Activated T-cell treated with anti-CD3 and anti-CD28 coated beads, Interleukin-2, amount 50 U/mL, for 72 hours (primary cell): ENCODE data around the gene GPHB5. TPM values are rescaled to one million over a fixed set of nuclear protein-coding genes. Genes with fewer than 3 reads are reported as not detected.

Experiments
- ATAC-seq, 2 donors: fragments of 150-1000 bp; cut with Tn5 transposase; replicated peaks in 1 of 2; 2 replicates each; pipeline ENCODE4 v1.10.0; 2021; ENCODE audit warnings: moderate library complexity in 2 of 2, mild to moderate bottlenecking in 1 of 2
- DNase-seq, 2 donors: peaks; one replicate each; pipeline ENCODE4 v3.0.0; 2021 to 2022; ENCODE audit warnings: mixed read lengths in 1 of 2
- H3K27ac Mint-ChIP-seq: one replicate; pipeline ENCODE4 v1.8.0; 2022; ENCODE audit warnings: mild to moderate bottlenecking, moderate library complexity, mixed read lengths
- H3K27me3 Mint-ChIP-seq: one replicate; pipeline ENCODE4 v1.8.0; 2022; ENCODE audit warnings: low read depth, mixed read lengths
- H3K36me3 Mint-ChIP-seq, 2 donors: one replicate each; pipeline ENCODE4 v1.8.0; 2022; ENCODE audit warnings: mixed read lengths in 2 of 2, mild to moderate bottlenecking in 1 of 2; ENCODE audit not compliant: insufficient read depth in 2 of 2
- H3K4me1 Mint-ChIP-seq: one replicate; pipeline ENCODE4 v1.8.0; 2022; ENCODE audit warnings: low read depth, mixed read lengths
- H3K4me3 Mint-ChIP-seq, 2 donors: one replicate each; pipeline ENCODE4 v1.8.0; 2022; ENCODE audit warnings: mild to moderate bottlenecking in 2 of 2, mixed read lengths in 2 of 2, moderate library complexity in 2 of 2
- H3K9me3 Mint-ChIP-seq, 2 donors: one replicate each; pipeline ENCODE4 v1.8.0; 2022; ENCODE audit warnings: mixed read lengths in 2 of 2
- total RNA-seq, 2 donors: library from RNA; stranded (reverse); gene quantifications; one replicate each; pipeline ENCODE4 v1.2.3, GENCODE V29; 2022

Gene GPHB5
- total RNA-seq, result not detected

- H3K27me3 Mint-ChIP-seq, result peaks cover 36% of the 10 kb centered on the region
- H3K36me3 Mint-ChIP-seq, result no peaks in the 10 kb centered on the region
- H3K4me1 Mint-ChIP-seq, result no peaks in the 10 kb centered on the region
- ATAC-seq (no peak), DNase-seq (no peak)
- H3K9me3 Mint-ChIP-seq, result no peaks in the 10 kb centered on the region
- no peak within 1 kb of the TSS for H3K27ac Mint-ChIP-seq
- H3K4me3 Mint-ChIP-seq, result no peak within 1 kb of the TSS
These were observed at the start of gene GPHB5 for GRCh38 chr14:63318835-63319234. TSS of gene GPHB5 (minus strand) at chr14:63318935. CDS start at chr14:63317849, 1,086 bp downstream.

GRCh38 chr14:63367742-63368364 lies 49.1 kb upstream of the GPHB5 start:
- no peaks in the 10 kb centered on the region for H3K4me1 Mint-ChIP-seq
- no peak for DNase-seq
- no peak for ATAC-seq
- peaks cover 5 to 6% of the 10 kb centered on the region in 2 donors for H3K36me3 Mint-ChIP-seq
- no peak overlapping the region for H3K27ac Mint-ChIP-seq
- no peak overlapping the region for H3K4me3 Mint-ChIP-seq
- H3K27me3 Mint-ChIP-seq, result no peaks in the 10 kb centered on the region
- peaks cover 1 to 2% of the 10 kb centered on the region in 2 donors for H3K9me3 Mint-ChIP-seq

- no peak overlapping the region for H3K27ac Mint-ChIP-seq
- no peaks in the 10 kb centered on the region for H3K4me1 Mint-ChIP-seq
- DNase-seq, result no peak
- peaks cover 1 to 2% of the 10 kb centered on the region in 2 donors for H3K9me3 Mint-ChIP-seq
- peaks cover 0 to 2% of the 10 kb centered on the region in 2 donors for H3K36me3 Mint-ChIP-seq
- H3K4me3 Mint-ChIP-seq, result no peak overlapping the region
- H3K27me3 Mint-ChIP-seq, result peaks cover 7% of the 10 kb centered on the region
- ATAC-seq, result no peak
These were observed 43.7 kb upstream of the GPHB5 start for GRCh38 chr14:63362389-63362819.

- H3K36me3 Mint-ChIP-seq, result peaks cover 0 to 2% of the 10 kb centered on the region in 2 donors
- peaks cover 7% of the 10 kb centered on the region for H3K27me3 Mint-ChIP-seq
- H3K4me3 Mint-ChIP-seq, result no peak overlapping the region
- H3K27ac Mint-ChIP-seq, result no peak overlapping the region
- ATAC-seq (no peak), DNase-seq (no peak)
- H3K9me3 Mint-ChIP-seq, result peaks cover 1 to 2% of the 10 kb centered on the region in 2 donors
- no peaks in the 10 kb centered on the region for H3K4me1 Mint-ChIP-seq
These were observed 43.1 kb upstream of the GPHB5 start for GRCh38 chr14:63361790-63362189.

- H3K27me3 Mint-ChIP-seq, result peaks cover 17% of the 10 kb centered on the region
- H3K4me3 Mint-ChIP-seq, result no peak overlapping the region
- H3K36me3 Mint-ChIP-seq, result no peaks in the 10 kb centered on the region
- ATAC-seq (no peak), DNase-seq (no peak)
- H3K4me1 Mint-ChIP-seq, result no peaks in the 10 kb centered on the region
- H3K27ac Mint-ChIP-seq, result no peak overlapping the region
- no peaks in the 10 kb centered on the region for H3K9me3 Mint-ChIP-seq
These were observed 39.1 kb upstream of the GPHB5 start for GRCh38 chr14:63357841-63358240.

- Mint-ChIP-seq H3K4me3 (no peak overlapping the region), H3K9me3 (peaks cover 1 to 2% of the 10 kb centered on the region in 2 donors), H3K27me3 (peaks cover 49% of the 10 kb centered on the region), H3K27ac (no peak overlapping the region), H3K4me1 (no peaks in the 10 kb centered on the region), H3K36me3 (no peaks in the 10 kb centered on the region)
- ATAC-seq, result no peak
- no peak for DNase-seq
These were observed 27.1 kb upstream of the GPHB5 start for GRCh38 chr14:63345826-63346225.

- no peaks in the 10 kb centered on the region for H3K4me1 Mint-ChIP-seq
- no peak overlapping the region for H3K4me3 Mint-ChIP-seq
- peaks cover 1 to 2% of the 10 kb centered on the region in 2 donors for H3K9me3 Mint-ChIP-seq
- H3K27me3 Mint-ChIP-seq, result peaks cover 55% of the 10 kb centered on the region
- ATAC-seq (no peak), DNase-seq (no peak)
- no peak overlapping the region for H3K27ac Mint-ChIP-seq
- no peaks in the 10 kb centered on the region for H3K36me3 Mint-ChIP-seq
These were observed 25.6 kb upstream of the GPHB5 start for GRCh38 chr14:63344336-63344735.

GRCh38 chr14:63343878-63344277 lies 25.1 kb upstream of the GPHB5 start:
- H3K4me1 Mint-ChIP-seq, result no peaks in the 10 kb centered on the region
- no peak overlapping the region for H3K4me3 Mint-ChIP-seq
- H3K9me3 Mint-ChIP-seq, result peaks cover 1 to 2% of the 10 kb centered on the region in 2 donors
- DNase-seq (no peak), ATAC-seq (no peak)
- H3K27me3 Mint-ChIP-seq, result peaks cover 53% of the 10 kb centered on the region
- no peak overlapping the region for H3K27ac Mint-ChIP-seq
- H3K36me3 Mint-ChIP-seq, result no peaks in the 10 kb centered on the region

GRCh38 chr14:63342371-63342770 lies 23.6 kb upstream of the GPHB5 start:
- Mint-ChIP-seq H3K27me3 (peaks cover 46% of the 10 kb centered on the region), H3K4me3 (no peak overlapping the region), H3K27ac (no peak overlapping the region), H3K4me1 (no peaks in the 10 kb centered on the region), H3K36me3 (peaks cover 1 to 2% of the 10 kb centered on the region in 2 donors), H3K9me3 (peaks cover 2% of the 10 kb centered on the region in 2 donors)
- no peak for ATAC-seq
- DNase-seq, result no peak

GRCh38 chr14:63328787-63329737 lies 10.3 kb upstream of the GPHB5 start:
- no peaks in the 10 kb centered on the region for H3K9me3 Mint-ChIP-seq
- H3K27ac Mint-ChIP-seq, result no peak overlapping the region
- H3K4me3 Mint-ChIP-seq, result no peak overlapping the region
- H3K27me3 Mint-ChIP-seq, result peaks cover 13% of the 10 kb centered on the region
- no peaks in the 10 kb centered on the region for H3K4me1 Mint-ChIP-seq
- DNase-seq, result no peak
- peaks cover 0 to 1% of the 10 kb centered on the region in 2 donors for H3K36me3 Mint-ChIP-seq
- no peak for ATAC-seq

GRCh38 chr14:63326840-63327239 lies 8.1 kb upstream of the GPHB5 start:
- no peak overlapping the region for H3K27ac Mint-ChIP-seq
- H3K4me1 Mint-ChIP-seq, result no peaks in the 10 kb centered on the region
- H3K27me3 Mint-ChIP-seq, result peaks cover 34% of the 10 kb centered on the region
- no peaks in the 10 kb centered on the region for H3K9me3 Mint-ChIP-seq
- H3K36me3 Mint-ChIP-seq, result peaks cover 0 to 1% of the 10 kb centered on the region in 2 donors
- H3K4me3 Mint-ChIP-seq, result no peak overlapping the region
- no peak for DNase-seq
- no peak for ATAC-seq

- H3K4me1 Mint-ChIP-seq, result no peaks in the 10 kb centered on the region
- no peaks in the 10 kb centered on the region for H3K36me3 Mint-ChIP-seq
- no peak for ATAC-seq
These were observed 4.3 kb upstream of the GPHB5 start for GRCh38 chr14:63322897-63323573.

GRCh38 chr14:63322472-63322871 lies 3.7 kb upstream of the GPHB5 start:
- Mint-ChIP-seq H3K4me3 (no peak overlapping the region), H3K4me1 (no peaks in the 10 kb centered on the region), H3K27ac (no peak overlapping the region), H3K27me3 (peaks cover 21% of the 10 kb centered on the region), H3K9me3 (no peaks in the 10 kb centered on the region), H3K36me3 (no peaks in the 10 kb centered on the region)
- ATAC-seq (no peak), DNase-seq (no peak)

More at GRCh38 chr14:63322897-63323573, 4.3 kb upstream of the GPHB5 start:
- Mint-ChIP-seq H3K4me3 (no peak overlapping the region), H3K27me3 (peaks cover 21% of the 10 kb centered on the region), H3K9me3 (no peaks in the 10 kb centered on the region), H3K27ac (no peak overlapping the region)
- DNase-seq, result no peak
